Endometrial microvascular endothelial cells (primary cell): ENCODE measurements around the gene SKIC8. TPM values are rescaled to one million over a fixed set of nuclear protein-coding genes. Genes with fewer than 3 reads are reported as not detected.

Source experiments
- in situ Hi-C: cut with HindIII; loops from 2 replicates; pipeline ENCODE4 v1.10.0; 2017; ENCODE audit warnings: low sequenced_read_pairs, low pct_unique_long_range_greater_than_20kb; ENCODE audit errors: inconsistent ontology term
- total RNA-seq: library from RNA; depleted of rRNA; stranded (reverse); fragments of >200 nt; gene quantifications from one replicate; pipeline ENCODE4 v1.2.3, GENCODE V29; 2015; ENCODE audit errors: inconsistent ontology term

SKIC8 gene
- total RNA-seq, 1 donor from 2014 or later = 101 TPM

GRCh38 chr15:78302579-78303312 is 3.3 kb upstream of the SKIC8 start:
- in situ Hi-C loops = no loop called here

GRCh38 chr15:78301828-78302227 is 2.4 kb upstream of the SKIC8 start:
- in situ Hi-C loops = no loop called here

- in situ Hi-C loops = no loop called here
Observed at GRCh38 chr15:78301326-78301725, 1.9 kb upstream of the SKIC8 start.

GRCh38 chr15:78292219-78292618 is 7.2 kb downstream of the SKIC8 start:
- in situ Hi-C loops = no loop called here

GRCh38 chr15:78291698-78292097 is 7.7 kb downstream of the SKIC8 start:
- in situ Hi-C loops = no loop called here

GRCh38 chr15:78291052-78291451 is 8.4 kb downstream of the SKIC8 start:
- in situ Hi-C loops = no loop called here

- in situ Hi-C loops = no loop called here
Observed at GRCh38 chr15:78290222-78290621, 9.2 kb downstream of the SKIC8 start.

GRCh38 chr15:78284758-78285157 is 14.7 kb downstream of the SKIC8 start:
- in situ Hi-C loops = no loop called here

GRCh38 chr15:78282324-78282723 is 17.1 kb downstream of the SKIC8 start:
- in situ Hi-C loops = no loop called here

- in situ Hi-C loops = no loop called here
Observed at GRCh38 chr15:78280319-78281072, 18.9 kb downstream of the SKIC8 start.

- in situ Hi-C loops = no loop called here
Observed at GRCh38 chr15:78276064-78276943, 23.1 kb downstream of the SKIC8 start.

GRCh38 chr15:78274994-78275393 is 24.4 kb downstream of the SKIC8 start:
- in situ Hi-C loops = loop anchor here (25.0 kb wide), 1 partner anchor 138 kb away; the partner anchor contains the start of genes CIB2 and IDH3A

- in situ Hi-C loops = loop anchor here (25.0 kb wide), 1 partner anchor 135 kb away; the partner anchor contains the start of genes CIB2 and IDH3A
Observed at GRCh38 chr15:78272776-78273175, 26.6 kb downstream of the SKIC8 start.

GRCh38 chr15:78272316-78272715 is 27.1 kb downstream of the SKIC8 start:
- in situ Hi-C loops = loop anchor here (25.0 kb wide), 1 partner anchor 135 kb away; the partner anchor contains the start of genes CIB2 and IDH3A

- in situ Hi-C loops = loop anchor here (25.0 kb wide), 1 partner anchor 130 kb away; the partner anchor contains the start of genes CIB2 and IDH3A
Observed at GRCh38 chr15:78266806-78267205, 32.6 kb downstream of the SKIC8 start.

GRCh38 chr15:78266229-78266628 is 33.2 kb downstream of the SKIC8 start:
- in situ Hi-C loops = loop anchor here (25.0 kb wide), 1 partner anchor 129 kb away; the partner anchor contains the start of genes CIB2 and IDH3A

- in situ Hi-C loops = loop anchor here (25.0 kb wide), 1 partner anchor 128 kb away; the partner anchor contains the start of genes CIB2 and IDH3A
Observed at GRCh38 chr15:78265752-78266224, 33.6 kb downstream of the SKIC8 start.

- in situ Hi-C loops = loop anchor here (25.0 kb wide), 1 partner anchor 128 kb away; the partner anchor contains the start of genes CIB2 and IDH3A
Observed at GRCh38 chr15:78265137-78265460, 34.3 kb downstream of the SKIC8 start.
